B cell (primary cell): ENCODE results near the gene UTRN.

Source experiments
- EZH2 ChIP-seq: IDR thresholded peaks from 2 replicates; pipeline ENCODE4 v1.6.1; 2012; ENCODE audit warnings: borderline replicate concordance, low read depth, mild to moderate bottlenecking, moderate library complexity, low read length; ENCODE audit not compliant: insufficient read depth, poor library complexity, severe bottlenecking
- TF ChIP-seq, protein P1 (sequence below): fragments of 200-600 bp; IDR thresholded peaks from one replicate; pipeline ENCODE4 v1.8.0; 2022; ENCODE audit warnings: antibody characterized with exemption, mild to moderate bottlenecking

DNA sequence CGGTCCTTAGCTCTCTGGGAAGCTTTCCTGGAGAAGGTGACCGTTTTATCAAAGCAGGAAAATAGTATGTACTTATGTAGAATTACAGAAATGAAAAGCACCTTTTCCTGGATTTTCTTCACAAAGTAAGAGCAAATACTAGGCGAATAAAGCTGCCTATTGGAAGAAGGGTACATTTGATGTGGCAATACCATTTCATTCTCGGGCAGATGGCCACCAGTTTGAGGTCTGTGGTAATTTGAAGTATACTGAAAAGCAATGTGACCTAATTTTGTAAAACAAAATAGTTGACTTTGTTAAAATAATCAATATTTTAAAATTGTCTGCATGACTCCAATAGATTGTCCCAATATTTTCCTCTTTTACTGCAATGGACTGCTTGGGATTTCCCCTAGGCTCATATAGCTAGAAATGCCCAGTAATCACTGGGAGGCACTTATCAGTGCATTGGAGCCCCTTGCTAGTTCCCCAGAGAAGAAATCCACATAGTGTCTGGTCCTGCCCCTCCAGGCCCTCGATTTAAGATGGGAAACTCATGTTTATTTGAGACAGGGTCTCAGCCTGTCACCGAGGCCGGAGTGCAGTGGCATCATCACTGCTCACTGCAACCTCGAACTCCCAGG lies 7.4 kb upstream of the UTRN start:
- TF ChIP-seq, protein P1, sequence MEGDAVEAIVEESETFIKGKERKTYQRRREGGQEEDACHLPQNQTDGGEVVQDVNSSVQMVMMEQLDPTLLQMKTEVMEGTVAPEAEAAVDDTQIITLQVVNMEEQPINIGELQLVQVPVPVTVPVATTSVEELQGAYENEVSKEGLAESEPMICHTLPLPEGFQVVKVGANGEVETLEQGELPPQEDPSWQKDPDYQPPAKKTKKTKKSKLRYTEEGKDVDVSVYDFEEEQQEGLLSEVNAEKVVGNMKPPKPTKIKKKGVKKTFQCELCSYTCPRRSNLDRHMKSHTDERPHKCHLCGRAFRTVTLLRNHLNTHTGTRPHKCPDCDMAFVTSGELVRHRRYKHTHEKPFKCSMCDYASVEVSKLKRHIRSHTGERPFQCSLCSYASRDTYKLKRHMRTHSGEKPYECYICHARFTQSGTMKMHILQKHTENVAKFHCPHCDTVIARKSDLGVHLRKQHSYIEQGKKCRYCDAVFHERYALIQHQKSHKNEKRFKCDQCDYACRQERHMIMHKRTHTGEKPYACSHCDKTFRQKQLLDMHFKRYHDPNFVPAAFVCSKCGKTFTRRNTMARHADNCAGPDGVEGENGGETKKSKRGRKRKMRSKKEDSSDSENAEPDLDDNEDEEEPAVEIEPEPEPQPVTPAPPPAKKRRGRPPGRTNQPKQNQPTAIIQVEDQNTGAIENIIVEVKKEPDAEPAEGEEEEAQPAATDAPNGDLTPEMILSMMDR = no peak
- no peak for TF ChIP-seq EZH2
